Pulmonary artery endothelial cell (primary cell): ENCODE measurements around the gene ZBTB7A. TPM values are rescaled to one million over a fixed set of nuclear protein-coding genes. Genes with fewer than 3 reads are reported as not detected.
"Not testable (repeated sequence)": the region's sequence is repeated elsewhere in the genome, so short reads cannot be mapped to it uniquely, and the experiment has no call there.

Experiments
- DNase-seq: peaks from one replicate; pipeline ENCODE4 v3.0.0-alpha.2; 2011; ENCODE audit warnings: low read depth, low spot score
- total RNA-seq: library from RNA; depleted of rRNA; stranded (reverse); fragments of >200 nt; gene quantifications from 2 replicates; pipeline ENCODE4 v1.2.3, GENCODE V29; 2014

ZBTB7A gene
- total RNA-seq, 1 donor from 2014 or later: 12.5 TPM

DNA sequence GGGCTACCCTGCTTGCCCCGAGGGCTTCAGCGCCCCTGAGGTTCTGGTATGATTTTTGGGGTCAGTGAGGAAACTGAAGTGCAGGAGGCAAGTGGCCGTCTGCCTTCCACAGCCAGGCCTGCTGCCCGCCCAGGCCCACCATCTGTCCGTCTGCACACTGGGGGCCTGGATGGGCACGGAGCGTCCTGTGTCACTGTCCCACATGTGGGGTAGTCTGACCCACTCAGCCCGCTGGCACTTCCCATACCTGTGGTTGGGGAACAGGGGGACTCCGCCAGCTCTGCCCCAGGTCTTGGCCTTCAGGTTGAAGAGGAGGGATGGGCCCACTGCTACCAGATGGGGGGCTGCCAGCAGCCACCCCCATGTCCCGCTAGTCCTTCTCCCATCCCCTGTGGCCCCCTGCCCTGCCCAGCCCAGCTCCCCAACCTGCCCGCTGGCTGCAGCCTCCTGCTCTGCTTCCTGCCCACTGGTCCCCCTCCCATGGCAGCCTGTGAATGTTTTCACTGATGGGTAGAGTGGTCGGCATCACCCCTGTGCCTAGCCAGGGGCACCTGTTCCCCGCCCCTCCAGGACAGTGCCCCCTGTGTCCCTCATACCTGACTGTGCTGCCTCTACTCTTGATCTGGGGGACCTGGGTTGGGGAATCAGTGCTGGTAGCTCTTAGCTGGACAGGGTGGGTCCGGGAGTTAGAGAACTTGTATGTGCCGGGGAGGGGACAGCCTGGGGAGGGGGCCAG, 49.6 kb downstream of the ZBTB7A start:
- no peak for DNase-seq

DNA sequence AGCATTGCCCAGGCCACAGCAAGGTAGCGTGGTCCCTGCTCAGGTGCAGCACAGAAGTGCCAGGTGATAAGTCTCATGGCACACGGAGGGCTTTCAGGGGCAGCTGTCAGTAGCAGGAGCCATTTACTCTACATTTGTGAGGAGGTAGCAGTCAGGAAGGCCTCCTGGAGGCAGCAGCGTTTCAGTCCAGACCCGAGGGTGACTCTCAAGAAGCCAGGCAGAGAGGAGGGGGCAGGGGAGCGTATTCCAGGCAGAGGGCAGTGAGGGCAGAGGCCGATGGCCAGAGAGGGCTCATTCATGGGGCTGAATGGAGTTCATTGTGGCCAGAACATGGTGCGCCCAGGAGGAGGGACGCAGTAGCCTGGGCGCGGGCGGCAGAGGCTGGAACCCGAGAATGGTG, 50.2 kb downstream of the ZBTB7A start:
- DNase-seq: no peak

DNA sequence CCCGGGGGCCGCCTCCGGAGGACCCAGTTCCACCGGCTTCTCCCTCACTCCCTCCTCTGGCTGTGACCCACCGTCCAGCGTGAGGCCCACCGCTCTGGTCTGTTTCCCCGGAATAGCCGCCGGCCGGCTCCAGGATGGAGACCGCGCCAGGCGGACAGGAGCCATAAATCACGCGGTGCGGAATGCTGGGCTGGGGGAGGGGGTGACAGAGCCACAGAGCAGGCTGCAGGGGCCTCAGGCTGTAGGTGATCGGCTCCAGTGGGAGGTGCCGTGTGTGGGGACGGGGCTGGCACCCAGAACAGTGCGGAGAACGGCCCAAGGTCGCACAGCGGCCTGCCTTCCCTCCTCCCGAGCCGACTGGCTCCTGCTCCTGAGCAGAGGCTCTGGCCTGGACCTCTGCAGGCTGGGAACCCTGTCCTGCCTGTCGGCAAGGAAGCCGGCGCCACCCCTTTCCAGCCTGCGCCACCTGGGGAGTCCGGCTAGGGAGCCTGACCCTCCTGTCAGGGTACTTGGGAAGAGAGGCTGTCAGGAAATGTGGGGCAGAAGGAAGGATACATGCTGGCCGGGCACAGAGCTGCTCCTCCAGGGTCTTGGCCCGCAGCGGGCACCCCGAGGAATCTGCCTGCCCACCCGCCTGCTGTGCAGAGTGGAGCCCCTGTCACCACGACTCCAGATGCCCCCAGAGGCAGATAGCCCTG, 50.8 kb downstream of the ZBTB7A start:
- no peak for DNase-seq

DNA sequence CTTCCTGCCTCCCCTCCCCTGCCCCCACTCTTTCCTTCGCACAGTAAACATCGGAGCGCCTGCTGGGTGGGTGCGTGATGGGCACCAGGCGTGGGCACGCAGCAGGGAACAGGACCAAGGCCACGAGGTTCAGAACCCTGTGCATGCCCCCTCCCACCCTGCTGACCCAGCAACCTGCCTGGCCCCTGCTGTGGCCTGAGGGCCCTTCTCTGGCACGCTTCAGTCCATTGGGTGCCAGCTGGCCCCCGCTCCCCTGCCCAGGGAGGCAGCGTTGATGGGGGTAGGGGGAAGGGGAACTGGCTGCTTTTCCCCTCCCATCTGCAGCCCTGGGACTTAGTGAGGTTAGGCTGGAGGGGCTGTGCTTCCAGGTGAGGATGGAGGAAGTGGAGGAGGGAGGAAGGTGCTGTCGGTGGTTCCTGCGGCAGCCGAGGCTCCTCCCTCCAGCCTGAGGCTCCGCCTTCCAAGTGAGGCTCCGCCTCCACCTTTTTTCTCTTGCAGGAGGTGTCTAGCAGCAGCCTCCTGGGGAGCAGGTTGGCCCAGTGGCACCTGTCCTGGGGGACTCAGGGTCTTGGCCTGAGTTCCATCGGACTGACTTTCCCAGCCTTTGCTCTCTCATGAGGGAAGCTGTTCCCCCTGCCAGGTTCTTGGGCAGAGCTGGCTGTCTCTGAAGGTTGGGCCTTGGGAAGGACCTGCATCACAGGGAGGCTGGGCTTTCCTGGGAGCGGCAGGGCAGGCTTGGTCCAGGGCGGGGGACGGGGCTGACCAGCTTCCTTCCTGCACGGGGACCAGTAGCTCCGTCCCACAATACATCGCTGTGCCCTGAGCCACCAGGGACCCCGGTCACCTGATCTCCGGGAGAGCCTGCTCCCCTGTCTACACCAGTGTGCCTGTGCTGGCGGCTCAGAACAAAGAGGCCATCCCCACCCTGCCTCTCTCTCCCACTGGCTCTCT, 51.9 kb downstream of the ZBTB7A start:
- no peak for DNase-seq

DNA sequence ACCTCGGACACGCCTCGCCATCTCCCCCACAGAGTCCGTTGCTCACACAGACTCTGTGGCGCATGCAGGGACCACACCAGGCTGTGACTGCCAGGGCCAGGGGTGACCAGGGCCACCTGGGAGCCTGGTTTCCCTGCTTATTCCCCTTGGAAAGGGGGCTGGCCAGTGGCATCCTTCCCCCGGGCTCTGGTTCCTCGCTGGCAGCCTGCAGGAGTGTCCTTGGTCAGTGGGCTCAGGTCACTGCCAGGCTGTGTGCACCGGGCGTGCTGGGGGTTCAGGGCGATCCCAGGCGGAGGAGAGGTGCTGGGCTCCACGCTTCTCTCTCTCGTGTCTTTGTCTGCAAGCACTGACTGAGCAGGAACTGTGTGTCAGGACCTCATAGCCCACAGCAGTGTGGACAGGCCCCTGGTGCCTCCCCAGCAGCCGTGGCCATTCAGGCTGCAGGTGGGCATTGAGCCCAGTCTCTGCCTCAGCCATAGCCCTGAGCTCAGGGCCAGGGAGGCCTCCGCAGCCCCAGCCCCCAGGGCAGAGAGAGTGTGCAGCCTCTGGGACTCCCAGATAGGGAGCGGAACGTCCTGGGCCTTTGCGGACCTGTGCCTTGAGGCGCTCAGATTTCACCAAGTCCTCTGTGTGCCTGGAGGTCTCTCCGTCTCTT, 52.7 kb downstream of the ZBTB7A start:
- no peak for DNase-seq

DNA sequence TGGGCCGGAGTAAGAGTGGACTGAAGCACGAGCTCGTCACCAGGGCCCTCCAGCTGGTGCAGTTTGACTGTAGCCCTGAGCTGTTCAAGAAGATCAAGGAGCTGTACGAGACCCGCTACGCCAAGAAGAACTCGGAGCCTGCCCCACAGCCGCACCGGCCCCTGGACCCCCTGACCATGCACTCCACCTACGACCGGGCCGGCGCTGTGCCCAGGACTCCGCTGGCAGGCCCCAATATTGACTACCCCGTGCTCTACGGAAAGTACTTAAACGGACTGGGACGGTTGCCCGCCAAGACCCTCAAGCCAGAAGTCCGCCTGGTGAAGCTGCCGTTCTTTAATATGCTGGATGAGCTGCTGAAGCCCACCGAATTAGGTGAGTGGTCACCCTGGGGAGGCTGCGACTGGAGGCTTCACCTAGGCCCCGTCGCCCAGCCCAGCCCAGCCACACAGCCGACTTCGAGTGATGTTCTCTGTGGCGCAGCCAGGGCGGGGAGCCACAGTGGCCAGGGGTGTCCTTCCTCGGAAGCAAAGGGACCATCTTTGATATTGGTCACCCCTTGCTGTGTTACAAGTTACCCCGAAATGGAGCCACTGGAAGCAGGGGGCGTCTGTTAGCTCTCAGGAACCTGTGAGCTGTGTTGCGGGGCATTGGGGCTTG, 53.6 kb downstream of the ZBTB7A start:
- DNase-seq: no peak

DNA sequence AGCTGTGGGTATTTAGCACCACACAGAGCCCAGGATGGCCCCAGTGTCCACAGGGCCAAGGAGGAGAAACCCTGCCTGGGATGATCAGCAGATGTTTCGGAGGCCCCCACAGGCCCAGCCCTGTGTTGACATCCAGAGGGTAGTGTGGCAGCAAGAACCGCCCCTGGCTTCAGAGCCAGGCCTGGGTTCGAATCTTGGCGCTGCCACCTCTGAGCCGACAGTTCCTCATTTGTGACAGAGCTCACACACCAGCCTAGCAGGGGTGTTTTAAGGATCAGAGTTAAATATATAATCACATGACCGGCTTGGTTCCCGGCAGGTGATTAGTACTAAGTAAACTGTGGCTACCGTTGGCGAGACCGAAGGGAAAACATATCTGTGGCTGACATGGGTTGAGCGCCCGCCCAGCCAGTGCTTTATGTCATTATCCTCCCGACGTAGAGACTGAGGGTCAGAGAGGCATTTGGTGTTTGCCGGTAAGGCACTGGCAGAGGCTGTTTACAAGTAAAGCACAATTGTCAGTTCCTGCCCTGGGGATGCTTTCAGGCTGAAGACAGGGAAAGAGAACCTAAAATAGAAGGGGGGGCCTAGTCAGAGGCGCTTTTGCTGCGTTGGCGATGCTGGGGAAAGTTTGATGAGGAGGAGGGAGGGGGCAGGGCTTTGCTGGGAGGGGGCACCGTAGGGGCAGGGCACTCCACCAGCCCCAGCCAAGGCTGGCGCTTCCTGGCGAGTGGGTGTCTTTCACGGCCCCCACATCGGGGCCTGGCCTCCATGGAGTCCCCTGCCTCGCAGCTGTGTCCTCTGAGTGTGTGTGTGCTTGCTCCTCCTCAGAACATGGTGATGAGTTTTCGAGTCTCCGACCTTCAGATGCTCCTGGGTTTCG, 54.4 kb downstream of the ZBTB7A start:
- no peak for DNase-seq

DNA sequence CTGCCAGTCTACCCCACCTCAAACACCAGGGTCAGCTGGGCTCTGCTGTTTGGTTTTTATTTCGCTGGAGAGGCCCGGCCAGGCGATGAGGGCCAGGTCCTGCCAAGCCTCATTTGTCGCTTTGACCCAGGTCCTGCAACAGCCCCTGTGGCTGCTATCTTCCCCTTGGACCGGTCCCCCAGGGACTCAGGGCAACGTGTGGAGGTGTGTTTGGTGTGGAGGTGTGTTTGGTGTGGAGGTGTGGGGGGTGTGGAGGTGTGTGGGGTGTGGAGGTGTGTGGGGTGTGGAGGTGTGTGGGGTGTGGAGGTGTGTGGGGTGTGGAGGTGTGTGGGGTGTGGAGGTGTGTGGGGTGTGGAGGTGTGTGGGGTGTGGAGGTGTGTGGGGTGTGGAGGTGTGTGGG, 55.3 kb downstream of the ZBTB7A start:
- DNase-seq: not testable (repeated sequence)

DNA sequence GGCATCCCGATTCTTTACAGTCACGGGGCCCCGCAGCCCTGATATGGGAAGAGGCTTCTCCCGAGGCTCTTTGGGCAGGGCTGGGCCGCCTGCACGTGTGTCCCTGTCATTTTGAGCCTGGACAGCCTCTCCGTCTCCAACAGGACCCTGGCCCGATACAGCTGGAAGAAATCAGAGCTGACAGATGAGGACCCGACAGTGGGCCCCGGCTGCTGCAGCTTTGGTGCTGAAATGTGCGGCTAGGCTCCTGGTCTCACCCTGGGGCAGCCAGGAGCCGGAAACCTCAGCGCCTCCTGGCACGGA, 55.9 kb downstream of the ZBTB7A start:
- no peak for DNase-seq

DNA sequence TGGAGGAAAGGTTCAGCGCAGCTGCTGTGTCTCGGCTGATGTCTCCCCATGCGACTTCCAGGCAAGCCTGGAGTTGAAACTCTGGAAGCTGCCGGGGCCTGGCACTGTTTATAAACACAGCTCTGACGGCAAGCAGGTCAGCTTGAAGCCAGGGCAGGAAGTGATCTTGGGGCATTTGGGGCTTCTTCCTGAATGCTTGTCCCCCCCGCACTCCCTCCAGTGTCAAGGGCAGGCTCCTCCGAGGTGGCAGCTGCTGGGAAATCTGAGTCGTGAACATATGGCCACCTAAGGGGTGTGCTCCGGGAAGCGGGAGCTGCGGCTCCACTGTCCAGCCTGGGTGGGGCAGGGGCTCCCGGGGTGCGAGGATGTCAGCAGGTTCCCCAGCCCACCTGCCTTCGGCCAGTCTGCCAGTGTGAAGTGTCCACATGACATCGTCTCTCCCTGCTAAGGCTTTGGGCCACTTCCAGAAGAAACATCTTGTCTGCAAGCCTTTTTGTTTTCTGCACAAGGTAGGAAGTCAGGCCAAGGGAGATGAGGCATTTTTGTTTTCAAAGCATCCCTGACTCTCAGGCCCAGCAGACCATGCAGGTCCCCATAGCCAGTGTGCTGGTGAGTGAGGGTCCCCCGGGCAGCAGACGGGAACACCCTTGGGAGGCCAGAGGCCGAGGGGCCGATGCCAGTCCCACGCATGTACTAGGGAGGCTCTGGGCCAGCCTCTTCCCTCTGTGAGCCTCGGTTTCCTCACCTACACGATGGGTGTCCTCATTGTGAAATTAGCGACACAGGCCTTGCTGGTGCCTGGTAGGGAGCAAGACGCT, 56.5 kb downstream of the ZBTB7A start:
- no peak for DNase-seq

DNA sequence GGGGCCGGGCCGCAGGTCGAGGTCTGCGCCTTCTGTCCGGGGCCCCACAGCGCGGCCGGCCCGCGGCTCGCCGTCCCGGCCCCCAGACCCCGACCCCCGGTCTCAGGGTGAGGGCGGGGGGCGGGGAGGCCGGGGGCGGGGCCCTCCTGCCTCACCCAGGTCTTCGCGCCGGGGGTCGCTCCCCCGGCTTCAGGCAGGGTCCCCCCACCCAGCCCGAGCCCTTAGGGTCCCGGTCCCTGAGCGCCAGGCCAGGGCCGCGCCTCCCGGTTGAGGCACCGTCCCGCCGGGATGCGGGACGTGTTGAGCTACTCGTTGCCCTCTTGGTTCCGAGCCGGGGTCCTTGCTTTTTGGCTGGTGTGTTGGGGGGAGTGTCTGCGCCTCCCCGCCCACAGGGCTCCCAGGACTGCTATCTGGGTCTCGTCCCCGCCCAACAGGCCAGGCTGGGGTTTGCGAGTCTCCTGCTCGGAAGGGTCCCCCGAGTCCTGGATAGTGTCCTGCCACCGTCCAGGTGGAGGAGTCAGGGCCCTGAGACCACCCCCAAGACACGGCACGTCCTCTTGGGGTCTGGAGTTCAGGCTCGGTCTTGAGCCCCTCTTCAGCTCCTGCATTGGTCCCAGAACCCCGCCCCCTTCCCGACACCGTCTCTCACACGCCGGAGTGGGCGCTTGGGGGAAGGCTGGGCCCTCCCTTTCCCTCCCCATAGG, 58.7 kb downstream of the ZBTB7A start:
- no peak for DNase-seq

DNA sequence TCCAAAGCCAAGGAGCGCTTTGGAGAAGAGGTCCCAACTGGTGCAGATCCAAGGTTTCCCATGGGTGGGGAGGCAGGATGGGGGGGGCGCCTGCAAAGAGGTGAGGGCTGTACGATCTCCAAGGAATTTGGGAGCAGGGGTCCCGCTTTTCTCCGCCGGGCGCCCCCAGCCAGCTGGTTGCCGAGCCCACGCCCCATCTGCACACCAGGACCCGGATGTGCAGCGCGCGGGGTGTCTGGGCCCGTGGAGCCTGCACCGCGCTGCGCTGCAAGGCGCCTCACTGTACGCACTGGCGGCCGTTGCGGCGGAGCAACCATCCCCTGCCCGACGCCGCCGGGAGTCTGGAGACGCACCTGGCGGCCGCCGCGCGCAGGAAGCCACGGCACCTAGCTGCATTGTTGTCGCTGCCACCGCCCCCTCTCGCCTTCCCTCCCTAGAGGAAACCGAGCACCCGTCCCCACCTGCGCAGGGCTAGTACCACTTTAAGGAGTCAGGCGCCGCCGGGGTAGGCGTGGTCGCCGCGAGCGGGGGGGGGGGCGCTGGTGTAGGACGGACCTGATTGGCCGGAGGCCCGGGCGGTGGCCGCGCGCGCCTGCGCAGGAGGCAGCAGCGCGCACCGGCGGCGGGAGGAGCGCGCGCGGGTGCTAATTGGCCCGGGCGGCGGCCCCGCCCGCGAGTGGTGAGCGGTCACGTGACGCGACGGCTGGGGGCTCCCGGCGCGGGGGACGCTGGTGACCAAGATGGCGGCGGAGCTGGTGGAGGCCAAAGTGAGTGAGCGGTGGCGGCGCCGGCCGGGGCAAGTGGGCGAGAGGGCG, 59.5 kb downstream of the ZBTB7A start, which contains the start of gene PIAS4:
Gene PIAS4 (plus strand): TSS at position 716 of the 815 bp plus-strand sequence. CDS start 25 bp downstream, at position 741.
- peak; percentile 68 for DNase-seq

DNA sequence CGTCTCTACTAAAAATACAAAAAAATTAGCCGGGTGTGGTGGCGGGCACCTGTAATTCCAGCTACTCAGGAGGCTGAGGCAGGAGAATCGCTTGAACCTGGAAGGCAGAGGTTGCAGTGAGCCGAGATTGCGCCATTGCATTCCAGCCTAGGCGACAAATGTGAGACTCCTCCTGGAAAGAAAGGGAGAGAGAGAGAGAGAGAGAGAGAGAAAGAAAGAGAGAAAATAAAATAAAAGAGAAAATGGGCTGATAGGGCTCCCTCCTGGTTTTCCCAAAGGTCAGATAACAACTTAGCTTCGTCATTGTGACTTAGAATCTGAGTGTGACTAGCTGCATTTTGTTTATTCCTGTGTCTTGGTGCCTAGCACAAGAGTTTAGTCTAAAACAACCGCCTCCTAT, 61.3 kb downstream of the ZBTB7A start:
- DNase-seq: not testable (repeated sequence)

DNA sequence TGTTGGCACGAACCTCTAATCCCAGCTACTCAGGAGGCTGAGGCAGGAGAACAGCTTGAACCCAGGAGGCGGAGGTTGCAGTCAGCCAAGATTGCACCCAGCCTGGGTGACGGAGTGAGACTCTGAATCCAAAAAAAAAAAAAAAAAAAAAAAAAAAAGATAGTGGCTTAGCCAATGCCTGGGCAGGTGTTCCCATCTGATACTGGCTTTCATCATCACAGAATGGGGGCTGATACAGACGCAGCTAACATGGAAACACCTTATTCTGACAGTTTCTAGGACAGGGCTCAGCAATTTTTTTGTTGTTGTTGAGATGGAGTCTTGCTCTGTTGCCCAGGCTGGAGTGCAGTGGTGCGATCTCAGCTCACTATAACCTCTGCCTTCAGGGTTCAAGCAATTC, 65.9 kb downstream of the ZBTB7A start:
- not testable (repeated sequence) for DNase-seq

DNA sequence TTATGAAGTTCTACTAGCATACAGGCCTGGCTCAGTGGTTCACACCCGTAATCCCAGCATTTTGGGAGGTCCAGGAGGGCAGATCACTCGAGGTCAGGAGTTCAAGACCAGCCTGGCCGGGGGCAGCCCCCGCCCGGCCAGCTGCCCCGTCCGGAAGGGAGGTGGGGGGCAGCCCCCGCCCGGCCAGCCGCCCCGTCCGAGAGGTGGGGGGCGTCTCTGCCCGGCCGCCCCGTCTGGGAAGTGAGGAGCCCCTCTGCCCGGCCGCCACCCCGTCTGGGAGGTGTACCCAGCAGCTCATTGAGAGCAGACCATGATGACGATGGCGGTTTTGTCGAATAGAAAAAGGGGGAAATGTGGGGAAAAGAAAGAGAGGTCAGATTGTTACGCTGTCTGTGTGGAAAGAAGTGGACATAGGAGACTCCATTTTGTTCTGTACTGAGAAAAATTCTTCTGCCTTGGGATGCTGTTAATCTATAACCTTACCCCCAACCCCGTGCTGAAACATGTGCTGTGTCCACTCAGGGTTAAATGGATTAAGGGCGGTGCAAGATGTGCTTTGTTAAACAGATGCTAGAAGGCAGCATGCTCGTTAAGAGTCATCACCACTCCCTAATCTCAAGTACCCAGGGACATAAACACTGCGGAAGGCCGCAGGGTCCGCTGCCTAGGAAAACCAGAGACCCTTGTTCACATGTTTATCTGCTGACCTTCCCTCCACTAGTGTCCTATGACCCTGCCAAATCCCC, 67.9 kb downstream of the ZBTB7A start:
- DNase-seq: not testable (repeated sequence)

DNA sequence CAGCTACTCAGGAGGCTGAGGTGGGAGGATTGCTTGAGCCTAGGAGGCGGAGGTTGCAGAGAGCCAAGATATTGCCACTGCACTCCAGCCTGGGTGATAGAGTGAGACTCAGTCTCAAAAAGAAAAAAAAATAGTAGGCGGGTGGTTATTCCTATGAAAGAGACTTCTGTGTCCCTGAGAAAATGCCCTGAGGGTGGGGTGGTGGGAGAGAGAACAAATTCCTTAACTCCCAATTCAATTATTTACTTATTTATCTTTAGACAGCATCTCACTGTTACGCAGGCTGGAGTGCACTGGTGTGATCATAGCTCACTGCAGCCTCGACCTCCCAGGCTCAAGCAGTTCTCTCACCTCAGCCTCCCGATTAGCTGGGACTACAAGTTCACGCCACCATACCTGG, 71.1 kb downstream of the ZBTB7A start:
- DNase-seq: no peak
